Heart right ventricle (tissue), 16 donors: ENCODE results near the gene SKIC2. TPM values are rescaled to one million over a fixed set of nuclear protein-coding genes. Genes with fewer than 3 reads are reported as not detected.

Experiments
- ATAC-seq, 8 donors: fragments of 200-7000 bp; cut with Tn5 transposase; one replicate each; pipeline ENCODE4 v1.9.1; 2020; ENCODE audit warnings: mild to moderate bottlenecking in 8 of 8, moderate library complexity in 8 of 8, moderate number of reproducible peaks in 1 of 8
- DNase-seq, 2 donors: peaks; one replicate each; pipeline ENCODE4 v3.0.0-alpha.2; 2020
- H3K27ac ChIP-seq, 10 donors: fragments of 200-600 bp; sonication (generic) in 2 of 10; one replicate each; pipeline versions ENCODE4 v1.5.0 to v1.8.0; 2020 to 2022; ENCODE audit warnings: mild to moderate bottlenecking in 3 of 10
- H3K27me3 ChIP-seq, 7 donors: fragments of 200-600 bp; one replicate each; pipeline ENCODE4 v1.8.0; 2021 to 2022; ENCODE audit warnings: mild to moderate bottlenecking in 2 of 7
- H3K36me3 ChIP-seq, 9 donors: fragments of 200-600 bp; sonication (generic) in 1 of 9; one replicate each; pipeline versions ENCODE4 v1.5.0 to v1.8.0; 2020 to 2022; ENCODE audit warnings: mild to moderate bottlenecking in 2 of 9
- H3K4me1 ChIP-seq, 9 donors: fragments of 200-600 bp; sonication (generic) in 1 of 9; one replicate each; pipeline versions ENCODE4 v1.5.0 to v1.8.0; 2020 to 2022; ENCODE audit warnings: mild to moderate bottlenecking in 4 of 9
- H3K4me3 ChIP-seq, 10 donors: fragments of 200-600 bp; sonication (generic) in 2 of 10; one replicate each; pipeline versions ENCODE4 v1.5.0 to v1.8.0; 2020 to 2022; ENCODE audit warnings: mild to moderate bottlenecking in 7 of 10, moderate library complexity in 2 of 10
- H3K9me3 ChIP-seq, 11 donors: fragments of 200-600 bp in 10 of 11; sonication (generic) in 2 of 11; one replicate each; pipeline versions ENCODE4 v1.5.0 to v1.8.0; 2013 to 2022; ENCODE audit warnings: mild to moderate bottlenecking in 2 of 11, control low read depth in 1 of 11, moderate library complexity in 1 of 11
- CTCF ChIP-seq, 9 donors: fragments of 200-600 bp; sonication (generic) in 2 of 9; IDR thresholded peaks; one replicate each; pipeline versions ENCODE4 v1.5.0 to v1.8.0; 2021 to 2022; ENCODE audit warnings: antibody characterized with exemption in 9 of 9, mild to moderate bottlenecking in 5 of 9, moderate library complexity in 1 of 9
- WGBS, 2 donors: extraction: QIAGEN DNeasy Blood & Tissue Kit; methylation state at CpG; one replicate each; pipeline ENCODE4 v1.1.7; 2013; ENCODE audit warnings: inconsistent platforms in 1 of 2; 5-methylcytosine and 5-hydroxymethylcytosine counted together
- intact Hi-C, 10 donors: fragments of 100-400 bp; cut with DNase I; formaldehyde crosslinking; loops; one replicate each; pipeline versions ENCODE4 v1.11.1 to v1.14.2; 2022
- polyA plus RNA-seq, 2 donors: library from polyadenylated mRNA; stranded (reverse); fragments of 200-250 nt; gene quantifications; one replicate each; pipeline ENCODE4 v1.2.3, GENCODE V29; 2013
- total RNA-seq, 10 donors: library from RNA; stranded (reverse); fragmentation: NEBNext Ultra II Directional in 3 of 10; extraction: Animal tissue kit (Norgen Biotek cat#: 25700) in 3 of 10; gene quantifications; one replicate each; pipeline versions ENCODE4 v1.2.1 to v1.2.4, GENCODE V29; 2021 to 2023
- donor health status: Arrhythmogenic right ventricular cardiomyopathy.
- donor health status: ischemic (EF 13 %, LVEDD 7.1; RV severe dilation, severe dysfunction).
- donor health status: healthy with polysubstance abuse.
- donor health status: DM: no; HTN: yes; CAD: no.
- donor health status: DM: no; HTN: no; CAD: no.
- donor health status: ischemic (EF 25% LVEDD 6.9; RV normal size, moderate dysfunction).
- donor health status: ischemic (EF 25% LVEDD 5.7; RV mildly dilated, moderate dysfunction).
- donor health status: healthy.
- donor health status: DM: yes; HTN: yes; CAD: no.
- donor health status: Ischemic cardiomyopathy.
- donor health status: ischemic (EF 35%, LVEDD 5.7; RV mildly dilated, moderate dysfunction).
- donor health status: nonischemic (EF 11% LVEDD 7.7; RV severe dilation, severe dysfunction).
- donor health status: DM: yes; HTN: yes; CAD: no.
- donor health status: PGD.
- donor health status: ischemic (EF 29% LVEDD 5.4; RV normal size, mild dysfunction).
- donor health status: nonischemic (EF 23%, LVEDD 6.1; RV moderate dilation, normal function).

The SKIC2 gene
- total and polyA plus RNA-seq, 12 donors: 21.8 to 67.4 (median 34.4) TPM

DNA sequence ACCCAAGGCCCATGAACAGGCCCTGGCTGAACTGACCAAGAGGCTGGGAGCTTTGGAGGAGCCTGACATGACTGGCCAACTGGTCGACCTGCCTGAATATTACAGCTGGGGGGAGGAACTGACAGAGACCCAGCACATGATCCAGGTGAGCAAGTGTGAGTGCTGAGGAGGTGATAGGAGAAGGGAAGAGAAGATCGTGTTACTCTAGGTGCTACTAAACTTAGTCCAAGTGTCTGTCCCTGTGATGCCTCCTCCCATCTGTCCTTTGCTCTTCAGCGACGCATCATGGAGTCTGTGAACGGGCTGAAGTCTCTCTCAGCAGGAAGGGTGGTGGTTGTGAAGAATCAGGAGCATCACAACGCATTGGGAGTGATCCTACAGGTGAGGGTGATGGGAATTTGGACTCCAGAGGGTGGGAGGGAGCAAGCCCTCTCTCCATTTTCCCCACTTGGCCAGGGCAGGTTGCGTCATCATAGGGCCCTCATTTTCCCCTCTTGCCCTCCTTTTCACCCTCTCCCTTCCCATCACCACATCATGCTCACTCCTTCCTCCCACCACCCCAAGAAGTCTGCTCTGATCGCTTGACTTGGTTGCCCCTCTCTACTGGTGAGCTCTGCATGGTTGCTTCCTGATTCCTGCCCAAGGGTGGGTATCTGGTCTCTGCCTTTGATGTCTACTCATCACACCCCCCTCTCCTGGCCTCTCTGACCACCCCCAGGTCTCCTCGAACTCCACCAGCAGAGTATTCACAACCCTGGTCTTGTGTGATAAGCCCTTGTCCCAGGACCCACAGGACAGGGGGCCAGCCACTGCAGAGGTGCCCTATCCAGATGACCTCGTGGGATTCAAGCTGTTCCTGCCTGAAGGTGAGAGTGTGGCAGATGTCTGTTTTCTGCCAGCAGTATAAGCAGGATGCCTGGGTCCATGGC lies 8.3 kb downstream of the SKIC2 start:
- no peak for DNase-seq
- Histone ChIP-seq H3K4me3 (no peak overlapping the region), H3K27me3 (no peaks in the 10 kb centered on the region), H3K9me3 (no peaks in the 10 kb centered on the region), H3K4me1 (peaks cover 0 to 18% (median 13%) of the 10 kb centered on the region in 9 donors), H3K36me3 (peaks cover 0 to 85% (median 55%) of the 10 kb centered on the region in 9 donors), H3K27ac (no peak overlapping the region)
- intact Hi-C loops: no loop called here
- ATAC-seq: no peak
- TF ChIP-seq CTCF (IDR thresholded peaks at IDR 0.05): no peak
- WGBS, 2 donors: 86 to 89% methylated on average over 10 of the region's 10 CpGs

- Histone ChIP-seq H3K9me3 (no peaks in the 10 kb centered on the region), H3K4me3 (no peak overlapping the region), H3K27me3 (no peaks in the 10 kb centered on the region), H3K36me3 (peaks cover 0 to 79% (median 49%) of the 10 kb centered on the region in 9 donors), H3K4me1 (peaks cover 2 to 22% (median 17%) of the 10 kb centered on the region in 9 donors), H3K27ac (no peak overlapping the region)
- 84 to 87% methylated on average over 3 of the region's 3 CpGs for WGBS, 2 donors
- intact Hi-C loops: no loop called here
- no peak for ATAC-seq
- DNase-seq: no peak
- no peak for TF ChIP-seq CTCF (IDR thresholded peaks at IDR 0.05)
Measured at GRCh38 chr6:31967926-31968320, 8.9 kb downstream of the SKIC2 start.

DNA sequence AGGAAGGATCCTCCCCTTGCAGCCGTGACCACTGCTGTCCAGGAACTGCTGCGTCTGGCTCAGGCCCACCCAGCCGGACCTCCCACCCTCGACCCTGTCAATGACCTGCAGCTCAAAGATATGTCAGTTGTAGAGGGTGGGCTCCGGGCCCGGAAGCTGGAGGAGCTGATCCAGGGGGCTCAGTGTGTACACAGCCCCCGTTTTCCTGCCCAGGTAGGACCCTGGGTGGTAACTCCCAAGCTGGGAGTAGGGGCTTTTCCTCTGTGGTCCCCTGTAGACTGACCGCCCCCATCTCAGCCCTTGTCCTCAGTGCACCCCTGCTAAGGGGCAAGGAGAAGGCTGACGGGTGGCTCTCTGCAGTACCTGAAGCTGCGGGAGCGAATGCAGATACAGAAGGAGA lies 9.4 kb downstream of the SKIC2 start:
- WGBS, 2 donors: 86 to 93% methylated on average over 11 of the region's 11 CpGs
- Histone ChIP-seq H3K27ac (no peak overlapping the region), H3K4me1 (peaks cover 5 to 26% (median 21%) of the 10 kb centered on the region in 9 donors), H3K36me3 (peaks cover 0 to 75% (median 45%) of the 10 kb centered on the region in 9 donors), H3K27me3 (no peaks in the 10 kb centered on the region), H3K4me3 (no peak overlapping the region), H3K9me3 (no peaks in the 10 kb centered on the region)
- intact Hi-C loops: no loop called here
- no peak for TF ChIP-seq CTCF (IDR thresholded peaks at IDR 0.05)
- DNase-seq (no peak), ATAC-seq (no peak)

DNA sequence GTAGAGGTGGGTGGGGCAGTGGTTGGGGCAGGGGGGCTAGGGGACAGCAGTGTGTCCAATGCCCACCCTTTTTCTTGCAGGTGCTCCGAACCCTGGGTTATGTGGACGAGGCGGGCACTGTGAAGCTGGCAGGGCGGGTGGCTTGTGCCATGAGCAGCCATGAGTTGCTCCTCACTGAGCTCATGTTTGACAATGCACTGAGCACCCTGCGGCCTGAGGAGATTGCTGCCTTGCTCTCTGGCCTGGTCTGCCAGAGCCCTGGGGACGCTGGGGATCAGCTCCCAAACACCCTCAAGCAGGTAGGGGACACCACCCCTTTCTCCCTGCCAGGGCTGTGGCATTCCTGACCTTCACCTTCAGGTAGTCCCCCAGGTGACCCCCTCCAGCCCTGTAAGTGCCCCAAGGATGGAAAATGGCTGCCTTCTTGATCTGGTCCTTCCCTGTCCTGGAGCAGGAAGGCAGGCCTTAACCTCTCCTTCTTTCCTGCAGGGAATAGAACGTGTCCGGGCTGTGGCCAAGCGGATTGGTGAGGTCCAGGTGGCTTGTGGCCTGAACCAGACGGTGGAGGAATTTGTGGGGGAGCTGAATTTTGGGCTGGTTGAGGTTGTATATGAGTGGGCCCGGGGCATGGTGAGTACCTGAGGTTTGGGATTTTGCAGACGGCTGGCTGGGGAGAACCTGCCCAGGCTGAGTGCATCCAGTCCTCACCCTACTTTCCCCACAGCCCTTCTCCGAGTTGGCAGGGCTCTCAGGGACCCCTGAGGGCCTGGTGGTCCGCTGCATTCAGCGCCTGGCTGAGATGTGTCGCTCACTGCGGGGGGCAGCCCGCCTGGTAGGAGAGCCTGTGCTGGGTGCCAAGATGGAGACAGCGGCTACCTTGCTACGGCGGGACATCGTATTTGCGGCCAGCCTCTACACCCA lies 10.1 kb downstream of the SKIC2 start:
- TF ChIP-seq CTCF (IDR thresholded peaks at IDR 0.05): no peak
- H3K9me3 ChIP-seq: no peaks in the 10 kb centered on the region
- H3K27me3 ChIP-seq: no peaks in the 10 kb centered on the region
- ATAC-seq (no peak), DNase-seq (no peak)
- intact Hi-C loops: no loop called here
- no peak overlapping the region for H3K4me3 ChIP-seq
- H3K36me3 ChIP-seq: peaks cover 0 to 72% (median 37%) of the 10 kb centered on the region in 9 donors
- H3K4me1 ChIP-seq: peaks cover 6 to 31% (median 24%) of the 10 kb centered on the region in 9 donors
- H3K27ac ChIP-seq: no peak overlapping the region
- 85 to 89% methylated on average over 23 of the region's 23 CpGs for WGBS, 2 donors
